PFSK-1 (cell line): ENCODE results near the gene KIAA1549.

Experiments
- FOXP2 ChIP-seq: optimal IDR thresholded peaks from 2 replicates; pipeline ENCODE3; 2011; ENCODE audit warnings: borderline replicate concordance, control low read depth, inconsistent platforms; ENCODE audit not compliant: insufficient read depth; ENCODE audit errors: extremely low read length, extremely low read depth
- POLR2AphosphoS5 ChIP-seq: IDR thresholded peaks from 2 replicates; pipeline ENCODE4 v1.6.1; 2012; ENCODE audit warnings: low read depth, mild to moderate bottlenecking, control low read depth, low read length, moderate library complexity
- SIN3A ChIP-seq: IDR thresholded peaks from 2 replicates; pipeline ENCODE4 v1.6.1; 2012; ENCODE audit warnings: mild to moderate bottlenecking, low read length, moderate library complexity, borderline replicate concordance; ENCODE audit not compliant: insufficient read depth
- TAF1 ChIP-seq: IDR thresholded peaks from 2 replicates; pipeline ENCODE4 v1.6.1; 2012; ENCODE audit warnings: low read length, control low read depth, borderline replicate concordance; ENCODE audit not compliant: insufficient read depth
- TF ChIP-seq, protein P1 (sequence below), 2 experiments: IDR thresholded peaks; 2 replicates each; pipeline versions ENCODE4 v1.6.1 to v1.8.0; 2011 to 2012; ENCODE audit warnings: low read depth in 2 of 2, low read length in 2 of 2, control low read depth in 1 of 2, inconsistent platforms in 1 of 2, mild to moderate bottlenecking in 1 of 2, moderate library complexity in 1 of 2; ENCODE audit not compliant: insufficient read depth in 1 of 2

The KIAA1549 gene

DNA sequence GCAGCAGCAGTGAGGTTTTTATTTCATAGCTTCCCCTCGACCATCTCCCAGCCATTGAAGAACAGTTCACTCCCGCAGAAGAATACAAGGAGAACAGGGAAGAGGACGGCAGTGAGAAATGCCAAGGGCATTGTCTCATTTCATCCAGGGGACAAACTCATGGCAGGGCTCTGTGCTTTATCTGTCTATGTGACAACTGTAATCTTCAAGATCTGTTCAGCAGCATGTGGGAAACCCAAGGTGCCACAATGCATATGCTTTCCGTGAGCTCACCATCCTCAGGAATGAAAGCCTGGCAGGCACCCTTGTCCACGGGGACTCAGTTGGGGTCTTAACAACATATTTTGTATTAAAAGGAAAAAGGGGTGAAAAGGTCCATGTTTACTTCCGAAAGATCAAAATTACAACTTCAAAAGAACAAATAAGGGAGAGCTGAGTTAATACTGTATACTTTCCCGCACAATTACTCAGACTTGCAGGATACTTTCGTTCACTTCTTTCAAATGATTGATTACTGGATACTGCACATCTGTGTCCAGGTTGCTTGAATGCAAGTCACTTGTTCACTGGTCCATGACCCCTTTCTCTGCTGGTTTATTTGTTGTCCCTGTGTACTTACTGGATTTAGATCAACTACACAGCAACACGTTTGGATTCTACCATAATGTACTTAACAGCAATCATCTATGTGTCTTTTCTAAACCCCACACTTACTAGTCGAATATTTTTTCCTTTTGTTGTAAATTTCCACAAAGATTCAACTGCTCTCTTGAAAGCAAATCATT is 93.1 kb downstream of the KIAA1549 start:
- TF ChIP-seq FOXP2 (no peak), POLR2AphosphoS5 (no peak), TAF1 (no peak), SIN3A (no peak)
- TF ChIP-seq, protein P1, sequence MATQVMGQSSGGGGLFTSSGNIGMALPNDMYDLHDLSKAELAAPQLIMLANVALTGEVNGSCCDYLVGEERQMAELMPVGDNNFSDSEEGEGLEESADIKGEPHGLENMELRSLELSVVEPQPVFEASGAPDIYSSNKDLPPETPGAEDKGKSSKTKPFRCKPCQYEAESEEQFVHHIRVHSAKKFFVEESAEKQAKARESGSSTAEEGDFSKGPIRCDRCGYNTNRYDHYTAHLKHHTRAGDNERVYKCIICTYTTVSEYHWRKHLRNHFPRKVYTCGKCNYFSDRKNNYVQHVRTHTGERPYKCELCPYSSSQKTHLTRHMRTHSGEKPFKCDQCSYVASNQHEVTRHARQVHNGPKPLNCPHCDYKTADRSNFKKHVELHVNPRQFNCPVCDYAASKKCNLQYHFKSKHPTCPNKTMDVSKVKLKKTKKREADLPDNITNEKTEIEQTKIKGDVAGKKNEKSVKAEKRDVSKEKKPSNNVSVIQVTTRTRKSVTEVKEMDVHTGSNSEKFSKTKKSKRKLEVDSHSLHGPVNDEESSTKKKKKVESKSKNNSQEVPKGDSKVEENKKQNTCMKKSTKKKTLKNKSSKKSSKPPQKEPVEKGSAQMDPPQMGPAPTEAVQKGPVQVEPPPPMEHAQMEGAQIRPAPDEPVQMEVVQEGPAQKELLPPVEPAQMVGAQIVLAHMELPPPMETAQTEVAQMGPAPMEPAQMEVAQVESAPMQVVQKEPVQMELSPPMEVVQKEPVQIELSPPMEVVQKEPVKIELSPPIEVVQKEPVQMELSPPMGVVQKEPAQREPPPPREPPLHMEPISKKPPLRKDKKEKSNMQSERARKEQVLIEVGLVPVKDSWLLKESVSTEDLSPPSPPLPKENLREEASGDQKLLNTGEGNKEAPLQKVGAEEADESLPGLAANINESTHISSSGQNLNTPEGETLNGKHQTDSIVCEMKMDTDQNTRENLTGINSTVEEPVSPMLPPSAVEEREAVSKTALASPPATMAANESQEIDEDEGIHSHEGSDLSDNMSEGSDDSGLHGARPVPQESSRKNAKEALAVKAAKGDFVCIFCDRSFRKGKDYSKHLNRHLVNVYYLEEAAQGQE (IDR thresholded peaks at IDR 0.05; ENCODE audit: insufficient read depth in 1 of 2, low read depth in 2 of 2, low read length in 2 of 2): no peak

DNA sequence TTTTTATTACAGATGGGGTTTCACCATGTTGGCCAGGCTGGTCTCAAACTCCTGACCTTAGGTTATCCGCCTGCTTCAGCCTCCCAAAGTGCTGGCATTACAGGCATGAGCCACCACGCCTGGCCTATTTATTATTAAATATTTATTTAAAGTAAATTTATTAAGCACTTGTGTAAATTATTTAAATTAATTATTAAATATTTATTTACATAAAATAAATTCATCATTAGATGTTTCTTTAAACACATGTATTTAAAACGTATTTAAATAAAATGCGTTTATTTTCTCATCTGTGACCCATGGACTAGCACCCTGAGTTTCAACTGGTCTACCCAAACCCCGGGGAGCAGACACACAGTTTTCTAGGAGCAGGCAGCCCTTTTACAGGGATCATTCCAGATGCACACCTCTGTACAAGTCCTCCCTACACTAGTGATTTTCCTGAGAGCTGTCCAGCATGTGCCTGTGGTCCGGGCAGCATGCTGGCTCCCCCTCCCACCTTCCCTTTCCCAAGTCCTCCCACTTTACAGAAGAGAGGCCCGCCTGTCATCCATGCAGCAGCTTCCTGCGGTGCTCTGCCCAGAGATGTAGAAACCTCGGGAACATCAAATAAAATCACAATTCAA is 94.0 kb downstream of the KIAA1549 start:
- TF ChIP-seq, protein P1 (IDR thresholded peaks at IDR 0.05; ENCODE audit: insufficient read depth in 1 of 2, low read depth in 2 of 2, low read length in 2 of 2): peak; percentile 79 to 83
- TF ChIP-seq POLR2AphosphoS5 (no peak), FOXP2 (no peak), SIN3A (no peak), TAF1 (no peak)

DNA sequence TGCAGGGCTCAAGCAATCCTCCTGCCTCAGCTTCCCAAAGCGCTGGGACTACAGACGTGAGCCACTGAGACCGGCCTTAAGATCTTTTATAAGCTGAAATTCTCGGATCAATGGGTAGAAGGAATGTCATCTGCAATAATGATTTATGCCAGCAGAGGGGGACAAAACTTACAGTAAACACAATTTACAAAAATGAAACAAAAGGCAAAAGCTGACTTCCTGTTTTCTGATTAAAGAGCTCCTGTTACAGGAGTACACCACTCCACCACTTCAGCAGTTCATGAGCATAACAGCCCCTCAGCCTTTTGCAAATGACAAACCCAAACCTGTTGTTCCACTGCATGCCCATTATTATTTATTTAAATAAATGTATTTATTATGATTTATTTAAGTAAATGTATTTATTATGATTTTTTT is 94.7 kb downstream of the KIAA1549 start:
- TF ChIP-seq POLR2AphosphoS5 (no peak), SIN3A (no peak), FOXP2 (no peak), TAF1 (no peak)
- TF ChIP-seq, protein P1 (IDR thresholded peaks at IDR 0.05; ENCODE audit: insufficient read depth in 1 of 2, low read depth in 2 of 2, low read length in 2 of 2): no peak

DNA sequence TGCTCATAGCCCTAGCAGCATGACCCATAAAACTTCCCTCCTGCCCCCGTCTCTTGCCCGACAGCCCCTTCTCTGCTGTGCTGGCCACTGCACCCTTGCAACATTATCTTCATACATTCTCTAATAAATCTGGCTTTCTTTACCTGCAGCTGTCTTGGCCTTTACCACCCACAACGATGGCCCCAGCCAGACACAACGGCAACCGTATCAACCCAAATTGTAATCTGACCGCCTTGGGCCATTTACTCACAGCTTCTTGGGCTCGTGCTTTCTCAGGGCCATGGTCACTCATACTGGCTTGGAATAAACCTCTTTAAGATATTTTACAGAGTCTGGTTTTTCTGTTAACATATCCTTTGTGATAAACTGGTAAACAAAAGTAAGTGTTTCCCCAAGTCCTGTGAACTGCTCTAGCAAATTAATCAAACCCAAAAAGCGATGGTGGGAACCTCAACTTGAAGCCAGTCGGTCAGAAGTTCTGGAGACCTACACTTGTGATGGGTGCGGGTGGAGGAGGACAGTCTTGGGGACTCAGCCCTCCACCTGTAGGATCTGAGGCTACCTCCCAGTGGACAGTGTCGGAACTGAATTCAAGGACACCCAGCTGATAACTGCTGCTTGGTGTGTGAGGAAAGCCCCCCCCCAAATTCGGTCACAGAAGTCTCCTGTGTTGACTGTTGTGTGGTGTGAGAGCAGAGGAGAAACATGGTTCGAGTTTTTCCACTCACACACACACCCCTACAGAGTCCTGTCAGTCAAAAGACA is 95.6 kb downstream of the KIAA1549 start:
- TF ChIP-seq POLR2AphosphoS5: no peak
- no peak for TF ChIP-seq SIN3A
- TF ChIP-seq TAF1: no peak
- TF ChIP-seq, protein P1 (IDR thresholded peaks at IDR 0.05; ENCODE audit: insufficient read depth in 1 of 2, low read depth in 2 of 2, low read length in 2 of 2): no peak
- no peak for TF ChIP-seq FOXP2
